CD4-positive, CD25-positive, alpha-beta regulatory T cell (primary cell): ENCODE results near the gene CTCFL. TPM values are rescaled to one million over a fixed set of nuclear protein-coding genes. Genes with fewer than 3 reads are reported as not detected.

Experiments used
- ATAC-seq, 2 donors: fragments of 150-1000 bp; cut with Tn5 transposase; one replicate each; pipeline ENCODE4 v1.10.0; 2021; ENCODE audit warnings: low read depth in 2 of 2, moderate number of reproducible peaks in 2 of 2, moderate library complexity in 1 of 2
- DNase-seq, 3 donors: peaks; one replicate each; pipeline versions ENCODE4 v3.0.0 to v3.0.0-alpha.2; 2012 to 2022; ENCODE audit warnings: mixed read lengths in 1 of 3
- H3K27ac ChIP-seq: one replicate; pipeline ENCODE4 v1.7.0; 2013; ENCODE audit warnings: mild to moderate bottlenecking, low read length; ENCODE audit not compliant: insufficient read depth, poor library complexity, severe bottlenecking
- H3K27me3 ChIP-seq: one replicate; pipeline ENCODE4 v1.7.0; 2013; ENCODE audit warnings: low read length; ENCODE audit not compliant: control insufficient read depth, insufficient read depth
- H3K36me3 ChIP-seq: one replicate; pipeline ENCODE4 v1.7.0; 2013; ENCODE audit warnings: mild to moderate bottlenecking, low read length, moderate library complexity; ENCODE audit not compliant: control insufficient read depth, insufficient read depth
- H3K4me1 ChIP-seq: 2 replicates; pipeline ENCODE4 v1.7.0; 2013; ENCODE audit warnings: mild to moderate bottlenecking, low read length; ENCODE audit not compliant: insufficient read depth, control insufficient read depth, poor library complexity, severe bottlenecking
- H3K4me3 ChIP-seq: one replicate; pipeline ENCODE4 v1.7.0; 2013; ENCODE audit warnings: low read depth, mild to moderate bottlenecking, low read length, moderate library complexity
- H3K9me3 ChIP-seq, 2 experiments: 1 replicate in 1 of 2; 2 replicates in 1 of 2; pipeline ENCODE4 v1.7.0; 2013; ENCODE audit warnings: low read length in 2 of 2, mild to moderate bottlenecking in 1 of 2, moderate library complexity in 1 of 2; ENCODE audit not compliant: control insufficient read depth in 2 of 2
- H3K27ac Mint-ChIP-seq, 3 donors: one replicate each; pipeline ENCODE4 v1.8.0; 2020 to 2022; ENCODE audit warnings: mild to moderate bottlenecking in 3 of 3, mixed read lengths in 3 of 3, moderate library complexity in 2 of 3
- H3K27me3 Mint-ChIP-seq: one replicate; pipeline ENCODE4 v1.8.0; 2022; ENCODE audit warnings: mild to moderate bottlenecking, mixed read lengths
- H3K36me3 Mint-ChIP-seq: one replicate; pipeline ENCODE4 v1.8.0; 2020; ENCODE audit warnings: mixed read lengths
- H3K4me1 Mint-ChIP-seq, 4 donors: one replicate each; pipeline ENCODE4 v1.8.0; 2020 to 2022; ENCODE audit warnings: mixed read lengths in 4 of 4, mild to moderate bottlenecking in 1 of 4
- H3K4me3 Mint-ChIP-seq, 4 donors: one replicate each; pipeline ENCODE4 v1.8.0; 2020 to 2022; ENCODE audit warnings: mild to moderate bottlenecking in 4 of 4, mixed read lengths in 4 of 4, moderate library complexity in 3 of 4
- H3K9me3 Mint-ChIP-seq, 7 donors: one replicate each; pipeline ENCODE4 v1.8.0; 2020 to 2022; ENCODE audit warnings: mixed read lengths in 7 of 7, mild to moderate bottlenecking in 3 of 7, moderate library complexity in 2 of 7
- polyA plus RNA-seq, 4 donors: library from polyadenylated mRNA; unstranded; fragments of 300-500 nt; fragmentation: Illumina TruSeq; gene quantifications; one replicate each; pipeline ENCODE4 v1.2.3, GENCODE V29; 2021
- total RNA-seq: library from RNA; stranded (reverse); gene quantifications from one replicate; pipeline ENCODE4 v1.2.3, GENCODE V29; 2022

CTCFL gene
- total and polyA plus RNA-seq, 5 donors from 2014 or later = not detected

GRCh38 chr20:57557926-57558613 is 33.1 kb upstream of the CTCFL start:
- peaks cover 7% of the 10 kb centered on the region for H3K27me3 Mint-ChIP-seq
- no peaks in the 10 kb centered on the region for H3K4me1 Mint-ChIP-seq
- Histone ChIP-seq H3K27me3 (peaks cover 2% of the 10 kb centered on the region), H3K27ac (no peak overlapping the region), H3K4me3 (no peak overlapping the region), H3K9me3 (no peaks in the 10 kb centered on the region), H3K36me3 (no peaks in the 10 kb centered on the region), H3K4me1 (no peaks in the 10 kb centered on the region)
- no peak overlapping the region for H3K27ac Mint-ChIP-seq
- no peaks in the 10 kb centered on the region for H3K36me3 Mint-ChIP-seq
- no peak overlapping the region for H3K4me3 Mint-ChIP-seq
- ATAC-seq (no peak), DNase-seq (no peak)
- peaks cover 0 to 2% (median 0%) of the 10 kb centered on the region in 7 donors for H3K9me3 Mint-ChIP-seq

- H3K36me3 ChIP-seq = no peaks in the 10 kb centered on the region
- Mint-ChIP-seq H3K27ac (no peak overlapping the region), H3K9me3 (peaks cover 0 to 2% (median 0%) of the 10 kb centered on the region in 7 donors), H3K4me1 (no peaks in the 10 kb centered on the region), H3K36me3 (no peaks in the 10 kb centered on the region), H3K27me3 (peaks cover 7% of the 10 kb centered on the region), H3K4me3 (no peak overlapping the region)
- no peak overlapping the region for H3K27ac ChIP-seq
- DNase-seq (no peak), ATAC-seq (no peak)
- H3K9me3 ChIP-seq = no peaks in the 10 kb centered on the region
- peaks cover 2% of the 10 kb centered on the region for H3K27me3 ChIP-seq
- no peaks in the 10 kb centered on the region for H3K4me1 ChIP-seq
- H3K4me3 ChIP-seq = no peak overlapping the region
Measured at GRCh38 chr20:57556980-57557274, 32.0 kb upstream of the CTCFL start.

DNA sequence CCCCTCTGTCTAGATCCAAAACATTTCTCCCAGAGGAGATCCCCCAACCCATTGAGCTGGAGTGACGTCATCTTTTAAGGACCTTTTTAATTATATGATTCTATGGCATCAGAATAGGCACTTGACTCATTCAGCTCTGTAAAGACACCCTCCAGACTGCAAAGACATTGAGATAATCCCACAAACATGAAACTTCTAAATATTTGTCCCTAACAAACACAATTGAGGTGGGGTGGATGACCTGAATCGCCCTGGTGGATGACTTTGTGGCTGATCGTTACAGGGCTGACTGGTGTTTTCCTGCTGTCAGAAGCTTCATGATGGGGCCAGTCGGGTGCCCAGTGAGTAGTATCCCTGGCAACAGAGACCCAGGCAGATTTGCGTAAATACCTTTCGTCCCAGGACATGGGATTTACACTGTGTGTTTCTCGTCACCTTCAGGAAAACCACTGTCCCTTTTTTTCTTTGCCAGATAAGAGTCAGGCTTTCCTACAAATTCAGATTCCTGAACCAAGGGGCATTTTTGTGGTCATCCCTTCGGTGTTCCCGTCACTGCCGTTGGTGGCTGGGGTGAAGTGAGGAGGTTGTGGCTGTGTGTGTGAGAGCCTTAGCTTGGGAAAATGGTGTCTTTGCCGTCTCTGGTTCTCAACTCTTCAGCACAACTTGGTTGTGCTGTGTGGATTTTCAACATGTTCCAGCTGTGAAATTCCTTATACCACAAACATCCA is 30.7 kb upstream of the CTCFL start:
- no peak overlapping the region for H3K4me3 ChIP-seq
- Mint-ChIP-seq H3K27ac (no peak overlapping the region), H3K4me3 (no peak overlapping the region), H3K4me1 (no peaks in the 10 kb centered on the region), H3K9me3 (peaks cover 0 to 2% (median 0%) of the 10 kb centered on the region in 7 donors), H3K36me3 (no peaks in the 10 kb centered on the region), H3K27me3 (peaks cover 7% of the 10 kb centered on the region)
- no peaks in the 10 kb centered on the region for H3K4me1 ChIP-seq
- ATAC-seq (no peak), DNase-seq (no peak)
- H3K27ac ChIP-seq = no peak overlapping the region
- no peaks in the 10 kb centered on the region for H3K9me3 ChIP-seq
- peaks cover 2% of the 10 kb centered on the region for H3K27me3 ChIP-seq
- H3K36me3 ChIP-seq = no peaks in the 10 kb centered on the region

DNA sequence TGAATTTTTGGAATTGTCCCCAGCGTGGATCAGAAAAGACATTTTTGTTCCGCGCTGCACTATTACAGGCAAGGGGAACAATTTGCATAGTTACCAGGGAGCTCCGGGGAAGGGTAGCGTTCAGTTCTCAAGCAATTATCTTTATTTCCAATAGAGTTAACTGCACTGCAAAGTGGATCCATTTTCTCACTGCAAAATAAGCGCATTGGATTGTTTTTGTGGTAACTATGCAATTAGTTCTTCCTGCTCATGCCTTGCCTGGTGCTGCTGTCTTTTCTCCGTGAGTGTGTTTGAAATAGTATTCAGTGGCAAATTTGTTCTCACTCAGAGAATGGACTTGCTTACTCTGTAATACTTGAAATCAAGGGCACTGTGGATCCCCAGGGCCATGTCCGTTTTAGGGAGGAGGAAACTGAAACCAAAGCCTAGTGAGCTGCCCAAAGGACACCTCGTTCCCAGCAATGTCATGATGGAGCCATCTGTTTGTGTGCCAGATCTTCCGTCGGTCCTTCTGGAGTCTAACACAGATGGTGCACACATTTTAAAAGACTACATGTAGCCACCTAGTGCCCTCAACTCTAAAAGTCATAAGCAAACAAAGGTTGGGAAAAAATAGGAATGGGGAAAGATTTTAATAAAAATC is 28.6 kb upstream of the CTCFL start:
- no peak overlapping the region for H3K27ac Mint-ChIP-seq
- no peak overlapping the region for H3K4me3 Mint-ChIP-seq
- ATAC-seq (no peak), DNase-seq (no peak)
- H3K4me3 ChIP-seq = no peak overlapping the region
- peaks cover 0 to 2% (median 0%) of the 10 kb centered on the region in 7 donors for H3K9me3 Mint-ChIP-seq
- no peaks in the 10 kb centered on the region for H3K4me1 Mint-ChIP-seq
- no peaks in the 10 kb centered on the region for H3K36me3 Mint-ChIP-seq
- peaks cover 7% of the 10 kb centered on the region for H3K27me3 Mint-ChIP-seq
- H3K27me3 ChIP-seq = peaks cover 4% of the 10 kb centered on the region
- no peaks in the 10 kb centered on the region for H3K4me1 ChIP-seq
- H3K27ac ChIP-seq = no peak overlapping the region
- no peaks in the 10 kb centered on the region for H3K36me3 ChIP-seq
- no peaks in the 10 kb centered on the region for H3K9me3 ChIP-seq

DNA sequence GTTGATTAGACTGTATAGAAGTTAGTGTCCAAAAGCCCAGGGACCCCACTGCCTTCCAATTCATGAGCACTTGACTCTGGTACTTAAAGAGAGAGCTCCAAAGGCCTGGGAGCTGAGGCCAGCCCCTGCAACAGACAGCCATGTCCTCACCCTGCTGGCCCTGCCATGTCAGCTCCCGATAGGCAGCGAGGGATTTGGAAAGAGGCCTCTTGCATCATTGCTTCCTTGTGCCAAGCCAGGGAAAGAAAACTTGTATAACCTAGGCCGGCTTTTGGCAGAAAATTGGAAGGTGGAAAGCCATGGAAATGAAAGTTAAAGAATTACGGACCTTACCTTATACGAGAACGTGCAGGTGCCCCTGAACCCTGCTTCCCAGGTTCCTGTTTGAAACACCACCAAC is 27.5 kb upstream of the CTCFL start:
- DNase-seq (no peak), ATAC-seq (no peak)
- H3K9me3 ChIP-seq = no peaks in the 10 kb centered on the region
- peaks cover 7% of the 10 kb centered on the region for H3K27me3 Mint-ChIP-seq
- peaks cover 0 to 2% (median 0%) of the 10 kb centered on the region in 7 donors for H3K9me3 Mint-ChIP-seq
- no peaks in the 10 kb centered on the region for H3K36me3 ChIP-seq
- H3K4me3 ChIP-seq = no peak overlapping the region
- H3K4me1 ChIP-seq = no peaks in the 10 kb centered on the region
- H3K4me1 Mint-ChIP-seq = no peaks in the 10 kb centered on the region
- no peaks in the 10 kb centered on the region for H3K36me3 Mint-ChIP-seq
- H3K4me3 Mint-ChIP-seq = no peak overlapping the region
- H3K27ac Mint-ChIP-seq = no peak overlapping the region
- no peak overlapping the region for H3K27ac ChIP-seq
- H3K27me3 ChIP-seq = peaks cover 7% of the 10 kb centered on the region

- no peak for ATAC-seq
- Mint-ChIP-seq H3K36me3 (no peaks in the 10 kb centered on the region), H3K4me3 (no peak overlapping the region)
Measured at GRCh38 chr20:57548177-57549058, 23.5 kb upstream of the CTCFL start.

GRCh38 chr20:57546956-57547649 is 22.2 kb upstream of the CTCFL start:
- Mint-ChIP-seq H3K4me1 (no peaks in the 10 kb centered on the region), H3K4me3 (no peak overlapping the region), H3K36me3 (no peaks in the 10 kb centered on the region), H3K9me3 (peaks cover 0 to 1% (median 0%) of the 10 kb centered on the region in 7 donors), H3K27me3 (peaks cover 11% of the 10 kb centered on the region), H3K27ac (no peak overlapping the region)
- H3K36me3 ChIP-seq = no peaks in the 10 kb centered on the region
- ATAC-seq = no peak
- no peak overlapping the region for H3K4me3 ChIP-seq
- H3K27me3 ChIP-seq = peaks cover 5% of the 10 kb centered on the region
- DNase-seq = no peak
- H3K4me1 ChIP-seq = no peaks in the 10 kb centered on the region
- no peak overlapping the region for H3K27ac ChIP-seq
- no peaks in the 10 kb centered on the region for H3K9me3 ChIP-seq

More at GRCh38 chr20:57548177-57549058, 23.5 kb upstream of the CTCFL start:
- Mint-ChIP-seq H3K4me1 (no peaks in the 10 kb centered on the region), H3K27ac (no peak overlapping the region), H3K9me3 (peaks cover 0 to 1% (median 0%) of the 10 kb centered on the region in 7 donors), H3K27me3 (peaks cover 11% of the 10 kb centered on the region)
- DNase-seq = no peak
- Histone ChIP-seq H3K27me3 (peaks cover 5% of the 10 kb centered on the region), H3K36me3 (no peaks in the 10 kb centered on the region), H3K27ac (no peak overlapping the region), H3K9me3 (no peaks in the 10 kb centered on the region), H3K4me3 (no peak overlapping the region), H3K4me1 (no peaks in the 10 kb centered on the region)
